ENCODE data around the gene DNAJC1. TPM values are rescaled to one million over a fixed set of nuclear protein-coding genes. Genes with fewer than 3 reads are reported as not detected.
"Not testable (repeated sequence)": the region's sequence is repeated elsewhere in the genome, so short reads cannot be mapped to it uniquely, and the experiment has no call there.

Gene DNAJC1
- total RNA-seq, 1 donor from 2014 or later, result 28.4 TPM

DNA sequence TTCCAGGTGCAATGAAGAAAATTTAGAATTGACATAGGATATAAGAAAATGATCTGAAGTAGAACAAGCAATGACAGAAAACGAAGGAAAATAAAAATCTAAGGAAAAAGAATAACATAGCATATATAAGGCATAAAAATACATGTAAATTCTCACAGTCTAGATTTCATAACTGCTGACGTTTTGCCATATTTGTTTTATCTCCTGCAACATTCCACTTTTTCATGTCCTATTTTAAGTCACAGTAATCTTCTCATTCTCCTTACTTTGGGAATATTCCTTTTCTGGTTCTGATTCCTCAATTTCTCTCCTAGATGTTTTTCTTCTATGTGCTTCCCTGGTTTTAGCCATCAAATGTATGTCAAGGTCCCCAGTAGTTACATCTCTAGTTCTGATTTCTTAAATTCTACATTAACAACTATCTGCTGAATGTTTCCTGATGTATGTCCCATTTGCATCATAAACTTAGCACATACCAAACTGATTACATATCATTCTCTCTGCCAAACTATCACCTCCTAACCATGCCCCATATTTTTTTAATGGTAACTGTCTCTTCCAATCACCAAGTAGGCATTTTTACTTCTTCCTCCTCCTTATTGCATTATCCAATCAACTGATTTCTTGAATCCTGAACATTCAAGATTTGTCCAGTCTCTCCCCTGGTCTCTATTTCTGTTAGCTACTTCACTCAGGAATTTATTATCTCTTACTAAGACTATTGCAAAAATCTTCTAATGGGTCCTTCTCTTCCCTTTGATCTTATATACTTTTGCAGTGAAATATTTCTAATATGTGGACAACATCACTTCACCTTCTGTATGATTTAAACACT, 171.3 kb downstream of the DNAJC1 start:
- no peak for DNase-seq (ENCODE audit: low read depth, low spot score)

DNA sequence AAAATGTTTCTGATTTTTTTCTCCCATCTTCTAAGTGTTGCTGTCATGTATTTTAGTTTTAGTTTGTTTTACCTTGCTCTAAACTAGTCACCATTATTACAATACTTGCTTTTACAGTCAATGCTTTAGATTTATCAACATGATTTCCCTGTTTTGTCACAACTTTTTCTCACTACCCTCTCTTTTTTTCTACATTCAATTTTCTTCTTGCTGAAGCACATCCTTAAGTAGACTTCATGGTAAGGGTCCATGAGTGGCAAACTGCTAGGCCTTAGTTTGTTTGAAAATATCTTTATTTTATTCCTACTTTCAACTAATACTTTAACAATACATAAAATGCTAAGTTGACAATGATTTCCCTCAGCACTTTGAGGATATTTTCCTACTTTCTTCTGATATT, 173.5 kb downstream of the DNAJC1 start:
- no peak for DNase-seq (ENCODE audit: low read depth, low spot score)

DNA sequence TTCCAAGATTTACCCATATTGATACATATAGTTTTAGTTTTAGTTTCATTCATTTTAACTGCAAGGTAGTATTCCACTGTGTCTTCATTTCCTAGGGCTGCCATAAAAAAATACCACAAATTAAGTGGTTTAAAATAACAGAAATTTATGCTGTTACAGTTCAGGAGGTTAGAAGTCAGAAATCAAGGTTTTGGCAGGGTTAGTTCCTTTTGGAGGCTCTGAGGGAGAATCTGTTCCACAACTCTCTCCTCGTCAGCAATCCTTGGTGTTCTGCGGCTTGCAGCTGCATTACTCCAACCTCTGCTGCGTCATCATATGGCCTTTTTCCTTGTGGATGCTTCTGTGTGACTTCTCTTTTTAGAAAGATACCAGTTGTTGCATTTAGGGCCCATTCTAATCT, 176.2 kb downstream of the DNAJC1 start:
- DNase-seq (ENCODE audit: low read depth, low spot score), result no peak

DNA sequence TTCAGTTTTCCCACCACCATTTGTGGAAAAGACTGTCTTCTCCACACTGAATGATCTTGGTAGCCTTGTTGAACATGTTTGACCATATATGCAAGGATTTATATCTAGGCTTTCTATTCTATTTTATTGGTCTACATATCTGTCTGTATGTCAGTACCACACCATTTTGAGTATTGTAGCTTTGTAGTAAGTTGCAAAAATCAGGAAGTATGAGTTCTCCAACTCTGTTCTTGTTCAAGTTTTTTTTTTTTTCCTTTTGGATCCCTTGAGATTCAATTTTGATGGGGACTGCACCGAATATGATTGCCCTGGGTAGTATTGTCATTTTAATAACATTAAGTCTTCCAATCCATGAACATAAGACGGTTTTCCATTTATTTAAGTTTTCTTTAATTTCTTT, 176.8 kb downstream of the DNAJC1 start:
- DNase-seq (ENCODE audit: low read depth, low spot score), result no peak

DNA sequence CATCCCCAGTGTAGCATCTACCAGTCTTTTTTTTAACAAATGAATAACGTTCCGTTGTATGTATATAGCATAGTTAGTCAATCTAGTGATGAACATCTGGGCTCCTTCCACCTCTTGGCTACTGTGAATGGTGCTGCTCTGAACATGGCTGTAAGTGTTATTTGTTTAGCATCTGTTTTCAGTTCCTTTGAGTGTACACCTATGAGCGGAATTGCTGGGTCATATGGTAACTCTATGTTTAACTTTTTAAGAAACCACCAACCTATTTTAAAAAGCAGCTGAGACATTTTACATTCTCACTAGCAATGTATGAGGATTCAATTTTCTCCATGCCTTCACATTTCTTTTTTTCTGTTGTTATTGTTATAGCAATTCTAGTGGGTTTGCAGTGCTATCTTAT, 178.2 kb downstream of the DNAJC1 start:
- no peak for DNase-seq (ENCODE audit: low read depth, low spot score)

DNA sequence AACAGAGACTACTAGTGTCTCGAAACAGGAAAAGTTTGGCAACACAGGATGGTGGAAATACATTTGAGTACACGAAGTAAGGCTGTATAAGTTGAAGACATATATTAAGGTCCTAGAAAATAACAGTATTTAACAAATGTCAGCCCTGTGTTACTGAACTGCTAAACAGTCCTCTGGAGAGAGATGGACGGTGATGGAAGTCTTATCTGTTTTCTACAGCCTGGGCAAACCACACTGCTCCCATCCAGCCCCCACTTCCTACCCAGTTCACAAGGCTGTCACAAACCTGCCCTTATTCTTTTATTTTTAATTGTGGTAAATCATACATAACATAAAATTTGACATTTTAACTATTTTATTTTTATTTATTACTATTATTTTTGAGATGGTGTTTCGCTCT, 179.1 kb downstream of the DNAJC1 start:
- DNase-seq (ENCODE audit: low read depth, low spot score), result no peak

DNA sequence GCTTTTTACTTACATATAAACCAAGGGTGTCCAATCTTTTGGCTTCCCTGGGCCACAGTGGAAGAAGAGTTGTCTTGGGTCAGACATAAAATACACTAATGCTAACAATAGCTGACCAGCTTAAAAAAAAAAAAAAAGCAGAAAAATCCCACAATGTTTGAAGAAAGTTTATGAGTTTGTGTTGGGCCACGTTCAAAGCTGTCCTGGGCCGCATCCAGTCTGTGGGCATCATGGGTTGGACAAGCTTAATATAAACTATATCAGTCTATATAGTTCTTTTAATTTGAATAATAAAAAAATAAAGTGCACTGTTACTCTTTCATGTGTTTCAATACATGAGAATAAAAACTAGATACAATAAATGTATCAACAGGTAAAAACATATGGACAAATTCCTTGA, 179.9 kb downstream of the DNAJC1 start:
- no peak for DNase-seq (ENCODE audit: low read depth, low spot score)

DNA sequence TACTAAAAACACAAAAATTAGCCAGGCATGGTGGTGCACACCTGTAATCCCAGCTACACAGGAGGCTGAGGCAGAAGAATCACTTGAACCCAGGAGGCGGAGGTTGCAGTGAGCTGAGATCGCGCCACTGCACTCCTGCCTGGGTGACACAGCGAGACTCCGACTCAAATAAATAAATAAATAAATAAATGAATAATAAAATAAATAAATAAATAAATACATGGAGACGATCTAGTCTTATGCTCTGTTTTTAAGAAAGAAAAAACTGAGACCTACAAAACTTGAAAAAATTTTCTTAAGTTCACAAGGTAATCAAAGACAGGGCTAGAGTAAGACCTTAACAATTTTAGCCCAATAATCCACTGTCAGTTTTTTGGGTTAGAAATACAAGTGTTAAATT, 181.3 kb downstream of the DNAJC1 start:
- not testable (repeated sequence) for DNase-seq (ENCODE audit: low read depth, low spot score)

DNA sequence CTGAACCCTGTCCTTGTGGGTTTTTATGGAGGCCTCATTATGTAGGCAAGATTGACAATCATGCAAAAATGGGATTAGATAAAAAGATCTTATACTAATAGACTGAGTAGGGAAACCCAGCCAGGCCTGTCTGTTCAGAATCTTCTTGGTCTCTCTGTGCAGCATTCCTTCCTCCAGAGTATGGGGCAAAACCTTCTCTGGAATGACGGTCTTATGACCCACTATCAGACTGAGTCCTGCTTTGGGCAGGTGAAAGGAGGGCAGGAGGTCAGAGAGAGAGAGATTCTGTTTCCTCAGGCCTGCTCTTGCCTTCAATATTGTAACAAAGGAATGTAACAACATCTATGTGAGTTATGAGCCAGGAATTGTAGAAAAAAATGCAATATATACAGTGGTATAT, 182.6 kb downstream of the DNAJC1 start:
- no peak for DNase-seq (ENCODE audit: low read depth, low spot score)

DNA sequence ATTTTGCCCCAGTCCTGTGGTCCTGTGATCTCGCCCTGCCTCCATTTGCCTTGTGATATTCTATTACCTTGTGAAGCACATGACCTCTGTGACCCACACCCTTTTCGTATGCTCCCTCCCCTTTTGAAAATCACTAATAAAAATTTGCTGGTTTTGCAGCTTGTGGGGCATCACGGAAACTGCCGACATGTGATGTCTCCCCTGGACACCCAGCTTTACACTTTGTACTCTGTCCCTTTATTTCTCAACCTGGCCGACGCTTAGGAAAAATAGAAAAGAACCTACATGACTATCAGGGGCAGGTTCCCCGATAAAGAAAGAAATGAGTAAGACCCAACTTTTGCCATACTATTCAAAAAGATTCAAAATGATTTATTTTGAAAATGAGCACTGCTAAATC, 185.1 kb downstream of the DNAJC1 start:
- not testable (repeated sequence) for DNase-seq (ENCODE audit: low read depth, low spot score)

DNA sequence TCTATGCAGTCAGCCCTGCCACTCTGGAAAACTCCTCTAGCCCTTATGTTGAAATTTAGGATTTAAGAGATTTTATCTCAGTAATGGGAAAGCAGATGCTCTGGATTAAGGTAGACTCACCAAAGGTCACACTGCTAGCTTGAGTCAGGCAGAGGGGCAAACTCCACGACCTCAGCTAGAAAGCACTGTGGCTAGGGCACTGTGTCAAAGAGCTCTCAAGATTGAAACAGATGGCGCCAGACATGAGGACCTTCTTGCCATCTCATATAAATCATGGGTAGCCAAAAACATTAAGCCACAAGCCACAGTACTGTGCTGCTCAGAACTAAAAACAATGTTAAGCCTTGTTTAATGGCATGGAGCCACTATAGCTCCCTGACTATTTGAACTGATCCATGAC, 188.7 kb downstream of the DNAJC1 start:
- no peak for DNase-seq (ENCODE audit: low read depth, low spot score)

DNA sequence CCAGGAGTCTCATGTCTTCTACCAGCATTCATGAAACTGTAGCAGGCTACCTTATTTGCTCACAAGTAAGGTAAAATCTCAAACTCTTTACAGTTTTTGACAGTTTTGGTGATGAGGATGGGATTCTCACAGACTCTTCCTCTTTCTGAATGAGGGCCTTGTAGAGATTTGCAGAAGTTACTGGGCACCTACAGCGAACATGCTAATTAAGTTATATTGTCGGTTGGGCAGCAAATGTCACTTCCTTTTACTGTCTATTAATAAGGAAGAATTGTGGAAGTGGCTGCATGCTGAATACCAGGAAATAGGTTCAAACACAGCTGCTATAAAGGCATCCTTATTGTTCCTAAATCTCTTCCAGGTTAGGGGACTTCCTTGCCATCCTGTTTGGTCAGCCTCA, 189.6 kb downstream of the DNAJC1 start:
- no peak for DNase-seq (ENCODE audit: low read depth, low spot score)

DNA sequence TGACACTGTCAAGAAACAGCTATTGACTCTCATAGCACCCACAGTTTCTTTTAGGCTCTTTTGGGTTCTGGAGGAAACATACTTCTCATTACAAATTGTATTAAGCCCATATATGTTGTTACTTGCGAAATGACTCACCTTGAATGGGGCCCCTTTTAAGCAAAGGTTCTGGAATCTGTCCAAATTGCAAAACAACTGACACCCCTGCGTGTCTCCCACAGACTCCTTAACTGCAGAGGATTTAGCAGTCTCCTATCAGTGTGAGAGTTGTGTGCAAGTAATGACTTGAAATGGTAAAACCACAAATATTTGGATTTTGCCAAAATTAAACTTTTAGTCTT, 192.3 kb downstream of the DNAJC1 start:
- DNase-seq (ENCODE audit: low read depth, low spot score), result no peak

DNA sequence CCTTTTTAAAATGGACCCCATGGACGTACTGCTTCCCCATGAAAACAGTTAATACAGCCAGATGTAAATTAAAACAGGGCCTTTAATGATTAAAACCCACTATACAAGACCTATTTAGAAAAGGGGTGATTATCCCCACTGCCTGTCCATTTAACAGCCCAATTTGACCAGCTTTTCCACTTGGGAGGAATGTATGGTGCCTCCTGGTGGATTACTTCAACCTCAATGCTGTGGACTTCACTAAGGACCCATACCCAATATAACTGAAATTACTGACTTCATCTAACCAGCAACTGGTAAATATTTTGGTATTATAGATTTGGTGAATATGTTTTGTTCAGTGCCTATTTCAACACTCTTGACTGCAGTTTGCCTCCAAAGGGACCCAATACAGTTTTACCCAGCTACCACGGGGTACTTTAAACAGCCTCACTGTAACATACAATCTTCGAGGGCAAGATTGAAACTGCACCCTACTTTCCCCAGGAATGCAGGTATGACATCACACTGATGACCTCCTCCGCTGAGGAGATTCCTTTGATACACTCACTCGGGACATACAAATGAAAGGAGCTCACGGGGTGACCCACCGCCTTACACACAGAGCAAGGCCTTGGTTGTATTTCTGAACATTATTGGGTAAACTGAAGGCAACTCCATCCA, 192.8 kb downstream of the DNAJC1 start:
- no peak for DNase-seq (ENCODE audit: low read depth, low spot score)

DNA sequence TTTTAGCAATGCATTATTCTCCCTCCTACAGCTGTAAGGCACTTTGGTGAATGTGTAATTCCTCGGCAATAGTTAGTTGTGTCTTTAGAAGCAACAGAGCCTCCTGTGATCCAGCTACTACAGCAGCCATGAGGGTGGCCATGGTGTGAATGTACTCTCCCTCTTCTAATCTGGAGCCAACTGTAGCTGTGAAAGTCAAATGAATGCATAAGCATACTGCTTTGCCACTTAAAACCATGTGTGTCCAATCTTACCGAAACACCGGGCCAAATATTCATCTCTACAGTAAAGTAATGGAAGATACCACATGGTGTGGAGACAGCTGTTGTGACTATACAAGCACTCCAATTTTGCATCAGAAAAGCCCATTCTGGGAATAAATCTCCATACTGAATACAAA, 195.0 kb downstream of the DNAJC1 start:
- DNase-seq (ENCODE audit: low read depth, low spot score), result no peak

DNA sequence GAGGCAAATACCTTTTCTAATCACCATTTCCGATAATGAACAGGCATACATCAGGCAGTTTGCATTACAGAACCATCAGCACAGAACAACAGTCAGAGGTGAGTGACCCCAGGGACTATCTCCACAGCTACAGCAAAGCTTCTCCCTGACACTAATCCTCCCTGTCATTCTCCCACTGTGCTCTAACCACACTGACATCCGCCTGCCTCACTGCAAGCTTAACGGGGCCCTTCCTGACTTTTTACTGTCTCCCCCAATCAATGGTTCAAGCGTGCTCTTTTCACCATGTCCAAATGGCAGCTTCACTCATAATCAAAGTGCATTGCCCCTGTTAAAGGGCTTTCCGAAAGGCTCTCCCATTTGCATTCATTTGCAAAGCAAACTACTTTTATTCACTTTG, 196.3 kb downstream of the DNAJC1 start:
- DNase-seq (ENCODE audit: low read depth, low spot score), result no peak

DNA sequence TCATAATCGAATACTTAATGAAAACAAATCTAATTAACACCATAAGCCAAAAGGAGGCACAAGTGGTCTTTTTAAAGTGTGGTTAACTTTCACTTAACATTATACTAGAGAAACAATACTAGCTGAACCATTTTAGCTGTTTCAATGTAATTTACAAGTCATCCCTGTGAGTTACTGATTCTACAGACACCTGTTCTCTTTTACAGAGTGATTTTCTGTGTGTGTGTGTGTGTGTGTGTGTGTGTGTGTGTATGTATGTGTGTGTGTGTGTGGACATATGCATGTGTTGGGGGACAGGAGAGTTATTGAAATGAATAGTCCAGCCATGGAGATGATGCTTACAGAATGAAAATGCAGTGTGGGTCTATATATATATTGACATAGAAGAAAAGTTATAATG, 200.2 kb downstream of the DNAJC1 start:
- DNase-seq (ENCODE audit: low read depth, low spot score), result no peak

DNA sequence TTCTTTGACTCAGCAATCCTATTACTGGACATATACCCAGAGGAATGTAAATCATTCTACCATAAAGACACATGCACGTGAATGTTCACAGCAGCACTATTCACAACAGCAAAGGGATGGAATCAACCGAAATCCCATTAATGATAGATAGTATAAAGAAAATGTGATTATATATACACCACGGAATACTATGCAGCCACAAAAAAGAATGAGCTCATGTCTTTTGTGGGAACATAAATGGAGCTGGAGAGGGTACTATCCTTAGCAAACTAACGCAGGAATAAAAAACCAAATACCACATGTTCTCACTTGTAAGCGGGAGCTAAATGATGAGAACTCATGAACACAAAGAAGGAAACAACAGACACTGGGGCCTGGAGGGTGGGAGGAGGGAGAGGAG, 201.9 kb downstream of the DNAJC1 start:
- DNase-seq (ENCODE audit: low read depth, low spot score), result no peak

DNA sequence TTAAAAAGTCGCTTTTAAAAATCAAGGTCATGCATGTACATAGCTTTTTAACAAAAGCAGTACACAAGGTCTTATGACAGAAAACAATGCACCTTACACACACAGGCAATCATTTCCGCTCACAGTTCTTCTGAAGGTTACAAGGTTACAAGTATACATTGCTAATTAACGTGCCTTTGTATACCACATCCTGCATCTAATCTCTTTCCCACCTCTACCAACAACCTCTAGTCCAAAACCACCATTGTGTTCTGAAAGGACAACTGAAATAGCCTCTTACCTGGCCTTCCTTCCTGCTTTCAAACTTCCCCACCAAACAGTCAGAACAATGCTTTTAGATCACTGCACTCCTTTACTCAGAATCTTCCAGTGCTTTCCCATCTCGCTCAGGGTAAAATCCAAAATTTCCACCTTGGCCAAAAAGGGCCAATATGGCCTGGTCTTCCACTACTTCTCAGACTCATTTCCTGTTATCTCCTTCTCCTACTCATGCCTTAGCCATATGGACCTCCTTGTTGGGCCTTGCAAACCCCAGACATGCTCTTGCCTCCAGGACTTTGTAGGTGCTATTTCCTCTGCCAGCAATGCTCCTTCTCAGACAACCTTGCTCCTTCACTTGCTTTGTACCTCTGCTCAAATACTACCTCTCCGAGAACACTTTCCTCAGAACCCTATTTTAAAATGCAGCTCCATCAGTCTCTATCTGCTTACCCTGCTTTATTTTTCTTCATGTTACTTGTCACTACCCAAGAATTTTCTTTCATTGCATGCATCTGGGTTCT, 205.4 kb downstream of the DNAJC1 start:
- no peak for DNase-seq (ENCODE audit: low read depth, low spot score)

DNA sequence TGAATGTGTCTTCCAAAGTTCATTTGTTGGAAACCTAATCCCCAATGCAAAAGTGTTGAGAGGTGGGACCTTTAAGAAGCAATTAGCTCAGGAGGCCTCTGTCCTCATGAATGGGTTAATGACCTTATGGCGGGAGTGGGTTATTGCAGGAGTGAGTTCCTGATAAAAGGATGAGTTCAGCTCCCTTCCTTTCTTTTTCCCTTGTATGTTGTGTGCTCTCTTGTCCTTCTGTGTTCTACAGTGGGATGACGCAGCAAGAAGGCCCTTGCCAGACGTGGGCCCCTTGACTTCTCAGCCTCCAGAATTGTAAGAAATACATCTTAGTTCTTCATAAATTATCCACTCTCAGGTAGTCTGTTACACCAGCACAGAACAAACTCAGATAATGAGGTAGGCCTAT, 206.0 kb downstream of the DNAJC1 start:
- DNase-seq (ENCODE audit: low read depth, low spot score), result no peak

DNA sequence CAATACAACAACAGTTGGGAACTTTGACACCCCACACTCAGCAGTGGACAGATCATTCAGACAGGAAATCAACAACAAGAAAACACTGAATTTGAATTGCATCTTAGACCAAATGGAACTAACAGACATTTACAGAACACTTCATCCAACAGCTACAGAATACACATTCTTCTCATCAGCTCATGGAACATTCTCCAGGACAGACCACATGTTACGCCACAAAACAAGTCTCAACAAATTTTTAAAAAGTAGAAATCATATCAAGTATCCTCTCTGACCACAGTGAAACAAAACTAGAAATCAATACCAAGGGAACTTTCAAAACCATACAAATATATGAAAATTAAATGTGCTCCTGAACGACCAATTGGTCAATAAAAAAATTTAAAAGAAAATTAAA, 212.3 kb downstream of the DNAJC1 start:
- DNase-seq (ENCODE audit: low read depth, low spot score), result no peak

DNA sequence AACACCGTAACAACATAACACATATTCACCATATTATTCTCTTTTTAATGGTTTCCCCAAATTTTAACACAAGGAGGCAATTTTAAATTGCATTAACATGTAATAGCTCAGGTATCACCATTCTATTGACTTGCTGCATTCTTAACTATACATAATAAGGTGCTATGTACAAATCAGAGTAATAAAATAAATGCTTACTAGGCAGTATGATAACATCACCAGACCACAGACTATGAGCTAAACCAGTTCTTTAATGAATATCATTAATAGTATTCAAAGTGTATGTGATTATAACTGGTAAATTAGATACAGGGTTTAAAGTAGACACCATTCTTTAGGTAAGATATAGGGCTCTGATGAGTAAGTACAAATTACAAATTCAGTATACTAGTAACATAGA, 226.6 kb downstream of the DNAJC1 start:
- DNase-seq (ENCODE audit: low read depth, low spot score), result no peak

DNA sequence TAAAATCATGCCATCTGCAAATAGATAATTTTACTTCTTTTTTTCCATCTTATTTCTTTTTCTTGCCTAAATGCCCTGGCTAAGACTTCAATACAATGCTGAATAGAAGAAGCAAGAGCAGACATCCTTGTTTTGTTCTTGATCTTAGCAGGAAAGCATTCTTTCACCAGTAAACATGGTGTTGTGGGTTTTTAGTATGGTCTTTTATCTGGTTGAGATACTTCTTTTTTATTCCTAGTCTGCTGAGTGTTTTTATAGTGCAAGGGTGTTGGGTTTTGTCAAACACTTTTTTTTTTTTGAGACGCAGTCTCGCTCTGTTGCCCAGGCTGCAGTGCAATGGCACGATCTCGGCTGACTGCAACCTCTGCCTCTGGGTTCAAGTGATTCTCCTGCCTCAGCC, 232.3 kb downstream of the DNAJC1 start:
- no peak for DNase-seq (ENCODE audit: low read depth, low spot score)

Data from pulmonary artery endothelial cell (primary cell).